Lower lobe of right lung (tissue), 2 donors: ENCODE data around the gene ZFP90. TPM values are rescaled to one million over a fixed set of nuclear protein-coding genes. Genes with fewer than 3 reads are reported as not detected.
"Not testable (repeated sequence)": the region's sequence is repeated elsewhere in the genome, so short reads cannot be mapped to it uniquely, and the experiment has no call there.

Experiments
- ATAC-seq, 2 donors: fragments of 200-7000 bp; cut with Tn5 transposase; one replicate each; pipeline ENCODE4 v1.9.1; 2020 to 2022; ENCODE audit warnings: mild to moderate bottlenecking in 2 of 2, moderate library complexity in 2 of 2
- DNase-seq: peaks from one replicate; pipeline ENCODE4 v3.0.0-alpha.2; 2020
- H3K27ac ChIP-seq: fragments of 200-600 bp; one replicate; pipeline ENCODE4 v1.8.0; 2022
- H3K27me3 ChIP-seq: fragments of 200-600 bp; one replicate; pipeline ENCODE4 v1.8.0; 2022; ENCODE audit warnings: low read depth
- H3K36me3 ChIP-seq: fragments of 200-600 bp; one replicate; pipeline ENCODE4 v1.8.0; 2022; ENCODE audit warnings: mild to moderate bottlenecking
- H3K4me1 ChIP-seq: fragments of 200-600 bp; one replicate; pipeline ENCODE4 v1.8.0; 2022
- H3K4me3 ChIP-seq: fragments of 200-600 bp; one replicate; pipeline ENCODE4 v1.8.0; 2022; ENCODE audit warnings: mild to moderate bottlenecking
- H3K9me3 ChIP-seq: fragments of 200-600 bp; one replicate; pipeline ENCODE4 v1.8.0; 2022
- CTCF ChIP-seq: fragments of 200-600 bp; IDR thresholded peaks from one replicate; pipeline ENCODE4 v1.8.0; 2022; ENCODE audit warnings: antibody characterized with exemption, mild to moderate bottlenecking
- intact Hi-C: fragments of 100-400 bp; cut with DNase I; formaldehyde crosslinking; loops from one replicate; pipeline ENCODE4 v1.11.0; 2022
- total RNA-seq: library from RNA; stranded (reverse); fragmentation: NEBNext Ultra II Directional; extraction: Animal tissue kit (Norgen Biotek cat#: 25700); gene quantifications from one replicate; pipeline ENCODE4 v1.2.1, GENCODE V29; 2021
- donor health status: DM: no; HTN: yes; CAD: no; lungs with severe emphysema.

The ZFP90 gene
- total RNA-seq, 1 donor from 2014 or later = 25.7 TPM

GRCh38 chr16:68492543-68493411, 46.3 kb upstream of the ZFP90 start:
- Histone ChIP-seq H3K9me3 (no peaks in the 10 kb centered on the region), H3K4me1 (no peaks in the 10 kb centered on the region), H3K4me3 (no peak overlapping the region), H3K36me3 (no peaks in the 10 kb centered on the region), H3K27ac (no peak overlapping the region), H3K27me3 (no peaks in the 10 kb centered on the region)
- intact Hi-C loops = no loop called here
- ATAC-seq (peak; percentile 12 to 20), DNase-seq (no peak)
- TF ChIP-seq CTCF = no peak

GRCh38 chr16:68493412-68494070, 45.5 kb upstream of the ZFP90 start:
- ATAC-seq = no peak
- TF ChIP-seq CTCF = no peak
- H3K27ac ChIP-seq = no peak overlapping the region
- H3K36me3 ChIP-seq = no peaks in the 10 kb centered on the region
- no peaks in the 10 kb centered on the region for H3K4me1 ChIP-seq
- H3K27me3 ChIP-seq = no peaks in the 10 kb centered on the region
- no peak for DNase-seq
- H3K9me3 ChIP-seq = no peaks in the 10 kb centered on the region
- H3K4me3 ChIP-seq = no peak overlapping the region
- intact Hi-C loops = no loop called here

- H3K4me3 ChIP-seq, DNase-seq, H3K27me3 ChIP-seq, ATAC-seq, H3K4me1 ChIP-seq, H3K36me3 ChIP-seq, intact Hi-C loops, H3K9me3 ChIP-seq, H3K27ac ChIP-seq: not testable (repeated sequence)
Measured at GRCh38 chr16:68494261-68494660, 44.8 kb upstream of the ZFP90 start.

GRCh38 chr16:68496689-68497088, 42.4 kb upstream of the ZFP90 start:
- no peak overlapping the region for H3K4me3 ChIP-seq
- H3K4me1 ChIP-seq = no peaks in the 10 kb centered on the region
- H3K27ac ChIP-seq = no peak overlapping the region
- intact Hi-C loops = no loop called here
- TF ChIP-seq CTCF = no peak
- H3K36me3 ChIP-seq = no peaks in the 10 kb centered on the region
- no peaks in the 10 kb centered on the region for H3K9me3 ChIP-seq
- H3K27me3 ChIP-seq = no peaks in the 10 kb centered on the region
- no peak for DNase-seq
- ATAC-seq = peak in 1 of 2 donors; percentile 19

- no peak for TF ChIP-seq CTCF
- intact Hi-C loops = no loop called here
- Histone ChIP-seq H3K27me3 (no peaks in the 10 kb centered on the region), H3K4me1 (no peaks in the 10 kb centered on the region), H3K4me3 (no peak overlapping the region), H3K9me3 (no peaks in the 10 kb centered on the region), H3K36me3 (no peaks in the 10 kb centered on the region), H3K27ac (no peak overlapping the region)
- peak; percentile 39 for DNase-seq
- no peak for ATAC-seq
Measured at GRCh38 chr16:68499006-68499405, 40.1 kb upstream of the ZFP90 start.

- Histone ChIP-seq H3K36me3 (no peaks in the 10 kb centered on the region), H3K27ac (no peak overlapping the region), H3K9me3 (no peaks in the 10 kb centered on the region), H3K4me1 (no peaks in the 10 kb centered on the region), H3K27me3 (no peaks in the 10 kb centered on the region), H3K4me3 (no peak overlapping the region)
- intact Hi-C loops = no loop called here
- DNase-seq (peak; percentile 5), ATAC-seq (no peak)
- TF ChIP-seq CTCF = no peak
Measured at GRCh38 chr16:68503334-68503733, 35.8 kb upstream of the ZFP90 start.
